OCI-LY3 (cell line): ENCODE data around the gene HLA-F.

Experiments used
- H2AFZ ChIP-seq: fragments of 200-600, 300-600 bp; shearing (Covaris generic); 2 replicates; pipeline ENCODE4 v1.6.0; 2014; ENCODE audit warnings: antibody characterized with exemption, low read depth, low read length
- H3K27ac ChIP-seq: fragments of 200-600, 300-600 bp; sonication (generic); 2 replicates; pipeline ENCODE4 v1.5.1; 2014; ENCODE audit warnings: mild to moderate bottlenecking, low read length, moderate library complexity, mixed read lengths
- H3K27me3 ChIP-seq: fragments of 200-600, 300-600 bp; sonication (generic); 2 replicates; pipeline ENCODE4 v1.6.1; 2014; ENCODE audit warnings: low read depth, low read length, mixed read lengths
- H3K36me3 ChIP-seq: fragments of 200-600, 300-600 bp; sonication (generic); replicated peaks from 2 replicates; pipeline ENCODE3; 2014; ENCODE audit warnings: low read depth, low read length, mixed read lengths
- H3K4me1 ChIP-seq: fragments of 300-600, 200-600 bp; sonication (generic); 2 replicates; pipeline ENCODE4 v1.6.1; 2014; ENCODE audit warnings: low read length, mixed read lengths
- H3K4me2 ChIP-seq: fragments of 200-600, 300-600 bp; sonication (generic); 2 replicates; pipeline ENCODE4 v1.6.1; 2014; ENCODE audit warnings: low read length, mixed read lengths
- H3K4me3 ChIP-seq: fragments of 300-600, 200-600 bp; sonication (generic); 2 replicates; pipeline ENCODE4 v1.5.1; 2014; ENCODE audit warnings: antibody characterized with exemption, mild to moderate bottlenecking, low read length, moderate library complexity
- H3K79me2 ChIP-seq: fragments of 300-600, 200-600 bp; shearing (Covaris generic); 2 replicates; pipeline ENCODE4 v1.6.1; 2014; ENCODE audit warnings: mild to moderate bottlenecking, low read length, mixed read lengths
- H3K9ac ChIP-seq: fragments of 300-600, 200-600 bp; shearing (Covaris generic); 2 replicates; pipeline ENCODE4 v1.6.0; 2014; ENCODE audit warnings: mild to moderate bottlenecking, low read length, moderate library complexity
- H3K9me3 ChIP-seq: fragments of 200-600, 300-600 bp; shearing (Covaris generic); 2 replicates; pipeline ENCODE4 v1.6.1; 2014; ENCODE audit warnings: low read length, mixed read lengths; ENCODE audit not compliant: insufficient read depth
- H4K20me1 ChIP-seq: fragments of 200-600, 300-600 bp; sonication (generic); 2 replicates; pipeline ENCODE4 v1.6.1; 2016; ENCODE audit warnings: low read length, mixed read lengths; ENCODE audit not compliant: insufficient read depth
- CTCF ChIP-seq: fragments of 200-600, 300-600 bp; sonication (generic); IDR thresholded peaks from 2 replicates; pipeline ENCODE4 v1.5.1; 2014; ENCODE audit warnings: antibody characterized with exemption, low read length, low read depth
- EZH2phosphoT487 ChIP-seq: fragments of 200-600 bp; shearing (Covaris generic); IDR thresholded peaks from 2 replicates; pipeline ENCODE4 v1.6.1; 2018; ENCODE audit warnings: antibody characterized with exemption, mixed run types, low read depth

HLA-F gene

GRCh38 chr6:29755295-29755871, 32.1 kb downstream of the HLA-F start:
- no peaks in the 10 kb centered on the region for H3K79me2 ChIP-seq
- H3K27ac ChIP-seq, result no peak overlapping the region
- no peak overlapping the region for H2AFZ ChIP-seq
- no peak overlapping the region for H3K4me2 ChIP-seq
- H4K20me1 ChIP-seq, result no peaks in the 10 kb centered on the region
- H3K9ac ChIP-seq, result no peak overlapping the region
- no peak overlapping the region for H3K4me3 ChIP-seq
- no peaks in the 10 kb centered on the region for H3K9me3 ChIP-seq
- no peak for TF ChIP-seq EZH2phosphoT487
- no peak for TF ChIP-seq CTCF
- no peaks in the 10 kb centered on the region for H3K36me3 ChIP-seq
- H3K27me3 ChIP-seq, result no peaks in the 10 kb centered on the region
- peaks cover 9% of the 10 kb centered on the region; the same call in 1 of the 2 replicates for H3K4me1 ChIP-seq

DNA sequence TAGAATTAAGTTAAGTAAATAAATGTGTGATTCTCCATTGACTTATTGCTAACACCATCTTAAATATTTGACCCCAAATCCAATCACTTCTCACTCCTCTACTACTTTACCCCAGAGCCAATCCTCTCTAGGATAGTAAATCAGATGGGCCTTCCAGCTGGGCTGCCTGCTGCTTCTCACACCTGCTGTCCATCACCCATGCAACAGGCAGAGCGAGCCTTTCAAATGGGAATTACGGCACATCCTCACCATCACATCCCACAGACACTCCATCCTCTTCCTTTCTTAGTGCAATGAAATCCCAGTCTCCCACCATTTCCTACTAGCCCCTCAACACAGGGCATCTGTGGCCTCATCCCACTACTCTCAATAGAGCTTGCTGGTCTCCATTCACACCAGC, 34.0 kb downstream of the HLA-F start:
- Histone ChIP-seq H3K36me3 (no peaks in the 10 kb centered on the region), H3K4me2 (no peak overlapping the region), H3K4me1 (peaks cover 10% of the 10 kb centered on the region; the same call in 1 of the 2 replicates), H3K4me3 (no peak overlapping the region), H2AFZ (no peak overlapping the region), H3K9me3 (no peaks in the 10 kb centered on the region), H3K27ac (no peak overlapping the region), H4K20me1 (no peaks in the 10 kb centered on the region), H3K79me2 (no peaks in the 10 kb centered on the region), H3K9ac (no peak overlapping the region), H3K27me3 (no peaks in the 10 kb centered on the region)
- TF ChIP-seq CTCF, result no peak
- no peak for TF ChIP-seq EZH2phosphoT487

DNA sequence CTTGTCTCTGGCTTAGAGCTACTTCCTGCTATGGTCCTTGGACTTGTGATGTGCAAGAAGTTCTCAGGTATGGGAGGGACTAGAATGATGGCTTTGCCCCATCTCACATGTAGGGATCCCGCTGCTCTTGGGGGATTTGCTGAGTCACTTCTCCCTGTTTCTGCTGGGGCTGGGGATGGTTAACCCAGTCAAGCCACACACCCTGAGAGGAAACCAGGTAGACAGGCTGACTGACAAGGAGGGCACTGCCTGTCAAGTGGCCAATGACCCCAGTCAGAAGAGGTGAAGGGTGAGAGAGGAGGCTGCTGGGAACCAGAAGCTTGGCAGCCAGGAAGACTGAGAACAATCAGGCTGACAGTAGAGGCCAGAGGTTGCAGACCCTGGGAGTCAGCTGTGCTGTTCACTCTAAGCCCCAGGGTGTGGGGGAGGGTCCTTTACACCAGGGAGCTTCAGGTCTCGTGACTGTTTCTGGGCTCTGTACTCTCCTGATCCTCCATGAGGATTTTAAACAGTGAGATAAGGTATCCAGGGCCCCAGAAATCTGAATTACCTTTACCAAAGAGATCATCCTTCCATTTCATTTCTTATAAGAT, 34.6 kb downstream of the HLA-F start:
- Histone ChIP-seq H4K20me1 (no peaks in the 10 kb centered on the region), H3K36me3 (no peaks in the 10 kb centered on the region), H3K79me2 (no peaks in the 10 kb centered on the region), H3K4me1 (peaks cover 12% of the 10 kb centered on the region; the same call in 1 of the 2 replicates), H3K27me3 (no peaks in the 10 kb centered on the region), H3K9me3 (no peaks in the 10 kb centered on the region), H3K4me3 (no peak overlapping the region), H3K9ac (no peak overlapping the region), H3K4me2 (no peak overlapping the region), H2AFZ (no peak overlapping the region), H3K27ac (no peak overlapping the region)
- TF ChIP-seq CTCF, result no peak
- TF ChIP-seq EZH2phosphoT487, result no peak

DNA sequence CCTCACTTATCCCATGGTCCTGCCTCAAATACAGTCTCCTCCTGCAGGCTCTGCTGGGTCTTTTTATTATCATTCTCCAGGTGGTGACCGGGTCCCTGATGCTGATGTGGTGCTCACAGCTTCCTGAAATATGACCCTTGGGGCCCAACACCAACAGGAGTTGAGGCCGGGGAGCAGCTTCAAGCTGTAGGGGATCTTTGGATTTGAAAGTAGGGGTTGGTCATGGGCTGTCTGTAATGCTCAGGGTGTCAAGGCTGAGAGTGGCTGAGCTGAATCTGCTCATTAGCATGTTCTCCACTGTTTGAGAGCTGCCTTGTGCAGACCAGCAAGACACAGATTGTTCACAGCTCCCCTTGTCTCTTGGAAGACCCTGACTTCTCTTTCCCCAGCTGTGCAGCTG, 35.5 kb downstream of the HLA-F start:
- H2AFZ ChIP-seq, result no peak overlapping the region
- no peak overlapping the region for H3K4me3 ChIP-seq
- no peaks in the 10 kb centered on the region for H4K20me1 ChIP-seq
- no peaks in the 10 kb centered on the region for H3K9me3 ChIP-seq
- no peak overlapping the region for H3K9ac ChIP-seq
- H3K4me2 ChIP-seq, result no peak overlapping the region
- H3K27ac ChIP-seq, result no peak overlapping the region
- no peaks in the 10 kb centered on the region for H3K36me3 ChIP-seq
- TF ChIP-seq EZH2phosphoT487 (no peak), CTCF (no peak)
- no peaks in the 10 kb centered on the region for H3K27me3 ChIP-seq
- no peaks in the 10 kb centered on the region for H3K79me2 ChIP-seq
- peaks cover 18% of the 10 kb centered on the region for H3K4me1 ChIP-seq
